Right lung (tissue), 10 donors: ENCODE results near the gene NDUFV2. TPM values are rescaled to one million over a fixed set of nuclear protein-coding genes. Genes with fewer than 3 reads are reported as not detected.

Source experiments
- DNase-seq, 2 donors: peaks; one replicate each; pipeline ENCODE4 v3.0.0-alpha.2; 2013
- long read RNA-seq, 8 donors: transcript quantifications; one replicate each; lab custom pipeline, GENCODE V29; 2026
- polyA plus RNA-seq, 5 donors: library from polyadenylated mRNA; unstranded; fragments of 120-200 nt; gene quantifications; one replicate each; pipeline versions ENCODE4 v1.2.1 to v1.2.3, GENCODE V29; 2013; ENCODE audit warnings: inconsistent platforms in 1 of 5, low replicate concordance in 1 of 5; ENCODE audit not compliant: insufficient read length in 5 of 5, insufficient read depth in 1 of 5

The NDUFV2 gene
- 100 to 1,000 TPM in 3 of 5 donors, 10 to 100 TPM in 2; 87.4 to 122 (median 101) TPM for polyA plus RNA-seq
- long read RNA-seq, donor 1, transcript NDUFV2-201 (8 exons, 930 nt): major isoform, 91 of 96 reads
- long read RNA-seq, donor 1, partial matches to known transcripts: 5 of 96 reads
- long read RNA-seq, donor 1, other reads (novel, unspliced or antisense): 0 of 96 reads
- long read RNA-seq, donor 2, transcript NDUFV2-201 (8 exons, 930 nt): major isoform, 60 of 60 reads
- long read RNA-seq, donor 2, partial matches to known transcripts: 0 of 60 reads
- long read RNA-seq, donor 2, other reads (novel, unspliced or antisense): 0 of 60 reads
- long read RNA-seq, donor 3, transcript NDUFV2-201 (8 exons, 930 nt): major isoform, 71 of 71 reads
- long read RNA-seq, donor 3, partial matches to known transcripts: 0 of 71 reads
- long read RNA-seq, donor 3, other reads (novel, unspliced or antisense): 0 of 71 reads
- long read RNA-seq, donor 4, transcript NDUFV2-201 (8 exons, 930 nt): major isoform, 31 of 31 reads
- long read RNA-seq, donor 4, partial matches to known transcripts: 0 of 31 reads
- long read RNA-seq, donor 4, other reads (novel, unspliced or antisense): 0 of 31 reads
- long read RNA-seq, donor 5, transcript NDUFV2-201 (8 exons, 930 nt): major isoform, 93 of 93 reads
- long read RNA-seq, donor 5, partial matches to known transcripts: 0 of 93 reads
- long read RNA-seq, donor 5, other reads (novel, unspliced or antisense): 0 of 93 reads
- long read RNA-seq, donor 6, transcript NDUFV2-201 (8 exons, 930 nt): major isoform, 74 of 80 reads
- long read RNA-seq, donor 6, partial matches to known transcripts: 6 of 80 reads
- long read RNA-seq, donor 6, other reads (novel, unspliced or antisense): 0 of 80 reads
- long read RNA-seq, donor 7, transcript NDUFV2-201 (8 exons, 930 nt): major isoform, 66 of 66 reads
- long read RNA-seq, donor 7, partial matches to known transcripts: 0 of 66 reads
- long read RNA-seq, donor 7, other reads (novel, unspliced or antisense): 0 of 66 reads
- long read RNA-seq, donor 8, transcript NDUFV2-201 (8 exons, 930 nt): major isoform, 25 of 25 reads
- long read RNA-seq, donor 8, partial matches to known transcripts: 0 of 25 reads
- long read RNA-seq, donor 8, other reads (novel, unspliced or antisense): 0 of 25 reads

- peak; percentile 96 to 98 for DNase-seq
Measured at GRCh38 chr18:9102508-9103375, at the start of gene NDUFV2. Gene NDUFV2 (plus strand): TSS chr18:9102699. CDS start chr18:9102744, 45 bp downstream.

DNA sequence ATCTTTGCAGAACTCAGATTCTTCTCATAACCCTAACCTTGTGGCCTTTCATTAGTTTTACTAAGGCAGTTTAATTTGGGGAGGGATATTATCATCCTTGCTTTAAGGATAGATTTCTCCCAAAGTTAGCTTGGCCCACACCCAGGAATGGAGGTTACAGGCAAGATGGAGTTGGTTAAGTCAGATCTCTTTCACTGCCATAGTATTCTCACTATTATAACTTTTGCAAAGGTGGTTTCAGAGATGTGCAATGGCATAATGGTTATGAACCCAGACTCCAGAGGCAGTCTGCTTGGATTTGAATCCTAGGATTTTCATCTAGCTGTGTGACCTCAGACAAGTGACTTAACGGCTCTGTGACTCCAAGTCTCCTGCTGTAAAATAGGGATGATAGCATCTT is 48.7 kb upstream of the NDUFV2 start:
- DNase-seq: no peak

DNA sequence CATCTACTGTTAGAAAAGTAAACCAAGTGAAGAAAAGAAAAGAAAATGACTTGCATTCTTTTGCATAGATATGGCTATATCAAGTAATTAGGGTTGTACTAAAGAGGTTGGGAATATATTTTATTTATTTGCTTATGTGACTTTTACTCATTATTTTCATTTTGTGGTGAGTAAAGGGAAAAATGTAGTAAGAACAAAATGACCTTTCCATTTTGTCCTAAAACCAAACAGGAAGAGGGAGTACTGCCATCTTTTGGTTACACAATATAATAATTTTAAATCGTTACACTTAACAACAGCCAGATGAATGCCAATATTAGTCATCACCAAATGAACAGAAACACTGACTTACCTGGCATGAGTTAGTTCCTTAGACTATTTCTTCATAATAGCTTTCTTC is 47.3 kb upstream of the NDUFV2 start:
- no peak for DNase-seq

- no peak for DNase-seq
Measured at GRCh38 chr18:9055626-9056025, 46.9 kb upstream of the NDUFV2 start.

DNA sequence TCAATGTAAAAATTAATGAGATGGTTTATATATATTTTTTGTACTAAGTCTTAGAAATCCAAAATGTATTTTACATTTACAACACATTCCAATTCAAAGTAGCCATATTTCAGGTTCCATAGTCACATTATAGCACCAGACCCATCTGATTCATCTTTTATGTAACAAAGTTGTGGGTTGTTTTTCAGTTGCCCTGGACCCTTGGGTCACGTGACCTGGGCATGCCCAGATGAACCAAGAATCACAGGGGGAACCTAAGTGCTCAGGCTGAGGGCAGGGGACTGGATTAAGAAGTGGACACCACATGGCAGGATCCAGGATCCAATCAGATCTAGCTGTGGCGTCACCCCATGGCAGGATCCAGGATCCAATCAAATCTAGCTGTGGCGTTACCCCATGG is 44.9 kb upstream of the NDUFV2 start:
- no peak for DNase-seq

DNA sequence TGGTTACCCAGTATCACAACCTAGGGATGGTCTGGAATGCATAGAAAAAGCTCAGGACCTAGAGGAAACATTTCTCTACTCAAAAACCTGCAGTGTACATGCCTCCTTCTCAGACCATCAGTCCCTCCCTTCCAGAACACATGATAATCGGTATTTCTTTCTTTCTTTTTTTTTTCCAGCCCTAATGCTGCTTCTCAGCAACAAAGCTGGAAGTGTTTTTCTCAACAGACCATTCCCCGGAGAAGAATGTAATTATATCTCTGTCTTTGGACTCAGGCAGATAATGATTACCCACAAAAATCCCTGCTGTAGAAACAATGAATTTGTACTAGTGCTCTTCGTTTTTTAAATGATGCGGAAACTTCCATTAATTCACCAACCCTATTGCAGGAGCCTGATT is 44.1 kb upstream of the NDUFV2 start:
- no peak for DNase-seq

- DNase-seq: no peak
Measured at GRCh38 chr18:9062418-9062751, 40.1 kb upstream of the NDUFV2 start.

DNA sequence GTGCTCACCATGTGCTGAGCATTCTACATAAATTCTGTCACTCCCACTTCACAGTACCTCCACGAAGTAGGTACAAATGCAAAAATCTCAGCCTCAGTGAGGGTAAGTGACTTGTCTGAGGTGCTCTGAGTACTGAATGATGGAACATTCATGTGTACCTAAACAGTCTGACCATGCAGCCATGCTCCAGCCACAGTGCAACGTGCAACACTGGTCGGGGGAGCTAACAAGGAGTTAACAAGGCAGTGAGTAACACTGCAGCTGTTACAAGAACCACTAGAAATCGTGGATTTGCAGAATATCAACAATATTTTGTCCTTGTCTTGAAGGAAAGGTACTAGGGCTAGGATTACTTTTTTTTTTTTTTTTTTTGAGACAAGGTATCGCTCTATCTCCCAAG is 36.6 kb upstream of the NDUFV2 start:
- DNase-seq: no peak

GRCh38 chr18:9066358-9066757 is 36.1 kb upstream of the NDUFV2 start:
- DNase-seq: no peak

DNA sequence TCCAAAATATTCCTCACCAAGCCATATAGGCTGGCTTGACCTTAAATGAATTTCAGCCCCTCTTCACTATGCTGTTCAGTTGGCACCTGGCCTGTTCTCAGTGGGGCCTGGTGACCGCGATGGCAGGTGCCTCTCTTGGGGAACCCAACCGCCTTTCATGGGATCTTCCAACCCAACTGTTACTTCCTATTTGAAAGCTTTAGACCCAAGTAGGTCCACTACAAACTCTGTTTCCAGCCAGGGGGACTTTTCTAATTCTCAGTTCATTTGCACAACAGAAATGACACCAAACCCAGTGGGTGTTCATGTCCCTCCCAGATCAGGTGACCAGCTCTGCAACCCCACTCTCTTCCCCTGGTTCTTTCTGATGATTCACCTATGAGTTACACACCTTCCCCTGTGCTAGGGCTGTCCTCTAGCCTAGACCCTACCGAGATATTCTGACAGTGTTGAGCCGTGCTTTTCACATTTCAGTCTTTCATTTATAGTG is 35.6 kb upstream of the NDUFV2 start:
- DNase-seq: no peak

DNA sequence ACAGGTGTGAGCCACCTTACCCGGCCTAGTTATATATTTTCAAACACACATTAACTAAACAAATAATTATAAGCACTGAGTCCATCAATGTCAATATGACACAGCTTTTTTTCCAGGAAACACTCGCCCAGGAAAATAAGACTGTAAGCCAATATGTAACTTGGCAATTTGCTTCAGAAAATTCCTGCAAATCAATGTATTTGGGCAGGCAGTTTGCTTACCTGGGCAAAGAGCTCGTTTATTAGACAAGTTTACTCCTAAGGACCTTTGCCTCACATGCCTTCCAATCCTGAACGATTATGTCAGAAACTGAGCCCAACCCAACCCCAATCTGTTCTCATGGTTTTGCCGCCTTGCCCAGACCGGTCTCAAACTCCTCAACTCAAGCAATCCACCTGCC is 34.7 kb upstream of the NDUFV2 start:
- no peak for DNase-seq

GRCh38 chr18:9068346-9068745 is 34.2 kb upstream of the NDUFV2 start:
- DNase-seq: no peak

- DNase-seq: no peak
Measured at GRCh38 chr18:9069601-9070000, 32.9 kb upstream of the NDUFV2 start.

DNA sequence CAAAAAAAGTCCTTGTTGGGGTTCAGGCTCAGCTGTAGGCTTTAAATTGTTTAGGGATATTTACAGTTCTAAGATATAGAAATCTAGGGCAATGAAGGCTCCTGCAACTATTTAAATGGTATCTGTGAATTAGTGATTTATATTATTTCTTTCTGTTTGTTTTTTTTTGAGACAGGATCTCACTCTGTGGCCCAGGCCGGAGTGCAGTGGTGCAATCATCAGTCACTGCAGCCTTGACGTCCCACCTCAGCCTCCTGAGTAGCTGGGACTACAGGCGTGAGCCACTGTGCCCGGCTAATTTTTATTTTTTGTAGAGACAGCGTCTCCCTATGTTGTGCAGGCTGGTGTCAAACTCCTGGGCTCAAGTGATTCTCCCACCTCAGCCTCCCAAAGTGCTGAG is 32.3 kb upstream of the NDUFV2 start:
- no peak for DNase-seq

DNA sequence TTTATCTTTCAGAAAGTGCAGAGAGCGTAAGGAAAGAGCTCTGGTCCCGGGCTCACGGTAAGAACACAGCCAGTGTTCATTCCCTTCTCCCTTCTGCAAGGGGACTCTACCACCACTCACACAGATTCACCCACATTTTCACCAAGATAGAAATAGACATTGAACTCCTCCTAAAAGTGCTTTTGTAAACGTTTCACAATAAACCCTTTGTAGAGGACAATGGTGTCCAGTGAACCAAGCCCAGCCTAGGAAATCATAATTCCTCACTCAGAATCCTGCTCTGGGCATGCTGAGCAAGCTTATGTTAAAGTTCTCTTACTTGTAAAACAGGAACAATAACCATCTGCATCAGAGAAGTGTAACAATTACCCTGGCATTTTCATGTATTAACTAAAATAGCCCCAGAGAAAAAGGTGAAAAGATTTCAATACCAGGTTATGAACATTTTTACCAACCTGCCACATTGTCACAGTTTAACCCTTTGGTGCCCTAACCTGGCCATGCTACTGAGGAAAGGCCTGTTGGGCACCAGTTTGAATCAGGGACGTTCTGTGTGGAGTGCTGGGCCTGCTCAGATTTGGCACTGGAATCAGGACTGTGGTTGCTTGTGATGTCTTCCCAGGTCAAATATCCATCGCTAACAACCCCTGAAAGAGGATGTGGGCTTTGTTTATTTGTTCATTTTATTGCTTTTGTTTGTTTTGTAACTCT is 22.5 kb upstream of the NDUFV2 start:
- no peak for DNase-seq

DNA sequence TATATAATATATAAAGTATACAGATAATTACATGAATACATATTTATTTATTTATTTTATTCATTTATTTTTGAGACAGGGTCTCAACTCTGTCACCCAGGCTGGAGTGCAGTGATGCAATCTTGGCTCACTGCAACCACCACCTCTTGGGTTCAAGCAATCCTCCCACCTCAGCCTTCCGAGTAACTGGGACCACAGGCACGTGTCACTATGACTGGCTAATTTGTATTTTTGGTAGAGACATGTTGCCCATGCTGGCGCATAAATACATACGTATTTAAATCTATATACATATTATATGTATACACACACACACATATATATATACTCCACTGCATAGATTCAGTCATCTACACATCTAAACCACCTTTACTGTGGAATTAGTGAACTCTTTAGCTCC is 20.6 kb upstream of the NDUFV2 start:
- no peak for DNase-seq

DNA sequence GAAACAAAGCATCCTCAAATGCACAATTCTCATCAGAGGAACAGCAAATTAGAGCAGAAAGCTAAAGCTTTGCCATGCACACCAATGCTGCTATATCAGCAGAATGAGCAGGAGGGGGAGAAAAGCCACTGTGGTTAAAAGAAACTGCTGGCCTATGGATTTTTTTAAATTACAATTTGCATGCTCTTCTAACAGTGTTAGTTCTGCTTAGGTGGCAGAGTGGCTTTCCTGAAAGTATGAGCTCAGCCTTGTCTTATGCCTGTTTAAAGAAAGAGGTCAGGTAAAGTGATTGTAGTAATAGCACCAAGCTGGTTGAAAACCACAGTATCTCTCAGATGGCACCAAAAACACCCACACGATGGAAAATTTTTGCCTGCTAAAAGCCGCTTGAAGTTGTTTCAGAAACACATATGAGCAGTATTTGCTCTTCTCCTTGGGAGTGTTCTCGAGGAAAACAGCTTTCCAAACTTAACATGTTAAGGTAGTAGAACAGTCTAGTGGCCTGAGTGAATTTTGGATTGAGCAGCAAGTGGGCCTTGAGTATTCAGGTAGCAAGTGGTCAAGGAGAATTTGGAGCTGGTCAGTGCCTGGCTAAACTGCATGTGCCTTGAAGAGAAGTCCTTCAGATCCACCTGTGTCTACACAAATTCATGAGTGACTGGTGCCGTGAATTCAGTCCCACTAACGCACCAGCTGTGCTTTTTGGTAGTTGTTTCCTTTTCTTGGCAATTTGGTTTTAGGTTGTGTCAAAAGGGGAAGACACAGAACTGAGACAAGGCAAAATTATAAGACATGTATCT is 19.6 kb upstream of the NDUFV2 start:
- no peak for DNase-seq

- no peak for DNase-seq
Measured at GRCh38 chr18:9086015-9086414, 16.5 kb upstream of the NDUFV2 start.

DNA sequence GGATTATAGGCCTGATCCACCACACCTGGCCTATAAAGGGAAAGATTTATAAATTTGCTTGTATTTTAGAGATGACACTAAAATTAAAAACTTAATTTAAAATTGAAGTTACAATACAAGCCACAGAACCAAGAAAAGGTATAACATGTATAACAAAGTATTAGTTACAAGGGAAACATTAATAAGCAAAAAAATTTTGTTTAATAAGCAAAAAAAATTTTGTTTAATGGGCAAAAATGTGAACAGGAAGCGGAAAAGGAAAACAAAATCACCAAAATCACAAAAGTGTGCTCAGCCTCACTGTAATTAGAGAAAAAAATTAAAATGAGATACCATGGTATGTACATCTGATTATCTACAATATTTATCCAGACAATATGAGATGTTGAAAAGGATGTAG is 15.9 kb upstream of the NDUFV2 start:
- no peak for DNase-seq

DNA sequence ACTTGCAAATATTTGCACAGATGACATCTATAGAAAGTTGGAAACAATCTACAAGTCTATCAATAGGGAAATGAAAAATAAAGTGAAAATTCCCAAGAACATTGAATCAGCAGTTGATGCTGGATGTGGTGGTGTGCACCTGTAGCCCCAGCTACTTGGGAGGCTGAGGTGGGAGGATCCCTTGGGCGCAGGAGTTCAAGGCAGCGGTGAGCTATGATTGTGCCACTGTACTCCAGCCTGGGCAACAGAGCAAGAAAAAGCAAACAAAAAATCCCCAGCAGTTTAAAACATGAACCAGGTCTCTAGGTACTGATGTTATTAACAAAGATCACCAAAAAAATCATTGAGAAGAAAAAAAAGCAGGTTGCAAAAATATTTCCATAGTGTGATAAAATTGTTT is 15.4 kb upstream of the NDUFV2 start:
- no peak for DNase-seq
